M059J (cell line): ENCODE data around the gene COG4. TPM values are rescaled to one million over a fixed set of nuclear protein-coding genes. Genes with fewer than 3 reads are reported as not detected.
A peak's percentile ranks its signal among the peaks of the same experiment; 100 is the strongest.

ENCODE experiments used
- DNase-seq: peaks from one replicate; pipeline ENCODE4 v3.0.0-alpha.2; 2012; ENCODE audit warnings: low read depth
- total RNA-seq: library from RNA; depleted of rRNA; stranded (reverse); fragments of >200 nt; shearing (Covaris generic); gene quantifications from 2 replicates; pipeline ENCODE4 v1.2.3, GENCODE V29; 2014

COG4 gene
- total RNA-seq, 1 experiment from 2014 or later, result 85.0 TPM

GRCh38 chr16:70527315-70527996 lies 4.1 kb upstream of the COG4 start:
- DNase-seq, result no peak

- no peak for DNase-seq
Observed at GRCh38 chr16:70526403-70526802, 3.0 kb upstream of the COG4 start.

GRCh38 chr16:70524399-70524825 lies 1.1 kb upstream of the COG4 start:
- peak; percentile 60 for DNase-seq

- DNase-seq, result no peak
Observed at GRCh38 chr16:70523743-70524398, 517 bp upstream of the COG4 start, which contains the start of gene SF3B3. SF3B3 (plus strand) TSS chr16:70523816; CDS start chr16:70526657, 2,841 bp downstream.

- peak; percentile 8 for DNase-seq
Observed at GRCh38 chr16:70522216-70523075, 908 bp downstream of the COG4 start.

GRCh38 chr16:70520612-70521297 lies 2.6 kb downstream of the COG4 start:
- peak; percentile 57 for DNase-seq

- DNase-seq, result peak; percentile 82
Observed at GRCh38 chr16:70512456-70512855, 10.9 kb downstream of the COG4 start.

GRCh38 chr16:70511833-70512232 lies 11.5 kb downstream of the COG4 start:
- no peak for DNase-seq

GRCh38 chr16:70510216-70510615 lies 13.1 kb downstream of the COG4 start:
- DNase-seq, result no peak

GRCh38 chr16:70508752-70509151 lies 14.6 kb downstream of the COG4 start:
- DNase-seq, result peak; percentile 25

GRCh38 chr16:70496513-70496912 lies 26.8 kb downstream of the COG4 start:
- DNase-seq, result no peak

- DNase-seq, result no peak
Observed at GRCh38 chr16:70495425-70496182, 27.8 kb downstream of the COG4 start.

GRCh38 chr16:70494777-70495176 lies 28.6 kb downstream of the COG4 start:
- DNase-seq, result no peak

- no peak for DNase-seq
Observed at GRCh38 chr16:70494202-70494770, 29.1 kb downstream of the COG4 start.

- no peak for DNase-seq
Observed at GRCh38 chr16:70493802-70494201, 29.6 kb downstream of the COG4 start.

- no peak for DNase-seq
Observed at GRCh38 chr16:70490261-70490660, 33.1 kb downstream of the COG4 start.

- DNase-seq, result no peak
Observed at GRCh38 chr16:70484867-70485266, 38.5 kb downstream of the COG4 start.

GRCh38 chr16:70483426-70483825 lies 39.9 kb downstream of the COG4 start:
- no peak for DNase-seq

- peak; percentile 42 for DNase-seq
Observed at GRCh38 chr16:70482624-70483023, 40.7 kb downstream of the COG4 start.

- DNase-seq, result peak; percentile 78
Observed at GRCh38 chr16:70481929-70482536, 41.3 kb downstream of the COG4 start.
